ENCODE results near the gene GADL1.

The GADL1 gene

GRCh38 chr3:30753766-30754165 lies 140.7 kb downstream of the GADL1 start:
- ChIA-PET POLR2A (interaction anchor here (0.7 kb wide), 1 partner anchor 778 kb away, joined by 3 read pairs; no protein-coding TSS in a partner anchor), CTCF (interaction anchor here (0.7 kb wide), 1 partner anchor 1660 kb away, joined by 3 read pairs; no protein-coding TSS in a partner anchor)
- H3K4me3 ChIP-seq (ENCODE audit: low read depth, low read length) = no peak overlapping the region
- H3K27ac ChIP-seq (ENCODE audit: extremely low read depth, low read depth, low read length) = no peak overlapping the region
- no peaks in the 10 kb centered on the region for H3K36me3 ChIP-seq (ENCODE audit: control insufficient read depth in 2 of 2, insufficient read depth in 1 of 2, low read length in 2 of 2)
- no peaks in the 10 kb centered on the region for H3K9me3 ChIP-seq (ENCODE audit: control insufficient read depth, insufficient read depth, low read depth, low read length)
- no peaks in the 10 kb centered on the region for H3K4me1 ChIP-seq (ENCODE audit: control insufficient read depth, insufficient read depth, low read length)
- TF ChIP-seq ZBTB26 (tag by site-specific recombination; optimal IDR thresholded peaks at IDR 0.05) (no peak), ZNF580 (tag by site-specific recombination; IDR thresholded peaks at IDR 0.05) (no peak), ATF2 (tag by site-specific recombination; IDR thresholded peaks at IDR 0.05; ENCODE audit: low read depth) (0 out of 2 replicates have a peak, but pooled peaks have one; percentile 22), ZNF211 (tag by site-specific recombination; IDR thresholded peaks at IDR 0.05; ENCODE audit: low read depth) (no peak)

- ChIA-PET POLR2A (interaction anchor here (0.7 kb wide), 1 partner anchor 779 kb away, joined by 3 read pairs; no protein-coding TSS in a partner anchor), CTCF (interaction anchor here (0.7 to 2.6 kb wide), 2 partner anchors 711 to 1659 kb away, joined by 3 to 18 read pairs; no protein-coding TSS in a partner anchor)
- no peak overlapping the region for H3K4me3 ChIP-seq (ENCODE audit: low read depth, low read length)
- no peak overlapping the region for H3K27ac ChIP-seq (ENCODE audit: extremely low read depth, low read depth, low read length)
- no peaks in the 10 kb centered on the region for H3K9me3 ChIP-seq (ENCODE audit: control insufficient read depth, insufficient read depth, low read depth, low read length)
- H3K4me1 ChIP-seq (ENCODE audit: control insufficient read depth, insufficient read depth, low read length) = no peaks in the 10 kb centered on the region
- H3K36me3 ChIP-seq (ENCODE audit: control insufficient read depth in 2 of 2, insufficient read depth in 1 of 2, low read length in 2 of 2) = no peaks in the 10 kb centered on the region
- no peak for TF ChIP-seq ZNF416 (tag by site-specific recombination; IDR thresholded peaks at IDR 0.05)
- no peak for TF ChIP-seq HOXA7 (CRISPR knock-in tag; IDR thresholded peaks at IDR 0.05; ENCODE audit: borderline replicate concordance)
- no peak for TF ChIP-seq ZBTB17 (tag by site-specific recombination; IDR thresholded peaks at IDR 0.05)
- TF ChIP-seq ZNF114 (tag by site-specific recombination; IDR thresholded peaks at IDR 0.05) = no peak
- no peak for TF ChIP-seq ZNF658 (tag by site-specific recombination; IDR thresholded peaks at IDR 0.05)
- TF ChIP-seq ZNF362 (tag by site-specific recombination; IDR thresholded peaks at IDR 0.05) = no peak
- no peak for TF ChIP-seq OVOL3 (tag by site-specific recombination; IDR thresholded peaks at IDR 0.05)
- no peak for TF ChIP-seq ZFP3 (tag by site-specific recombination; IDR thresholded peaks at IDR 0.05; ENCODE audit: low read depth)
- no peak for TF ChIP-seq ZSCAN5A (tag by site-specific recombination; IDR thresholded peaks at IDR 0.05)
- TF ChIP-seq WT1 (tag by site-specific recombination; IDR thresholded peaks at IDR 0.05) = no peak
- TF ChIP-seq ZNF404 (tag by site-specific recombination; IDR thresholded peaks at IDR 0.05) = no peak
- no peak for TF ChIP-seq ZNF433 (tag by site-specific recombination; IDR thresholded peaks at IDR 0.05; ENCODE audit: low read depth)
These were observed 141.5 kb downstream of the GADL1 start for GRCh38 chr3:30752970-30753369.

- Histone ChIP-seq H3K4me1 (ENCODE audit: control insufficient read depth, insufficient read depth, low read length) (no peaks in the 10 kb centered on the region), H3K36me3 (ENCODE audit: control insufficient read depth in 2 of 2, insufficient read depth in 1 of 2, low read length in 2 of 2) (no peaks in the 10 kb centered on the region), H3K9me3 (ENCODE audit: control insufficient read depth, insufficient read depth, low read depth, low read length) (no peaks in the 10 kb centered on the region), H3K27ac (ENCODE audit: extremely low read depth, low read depth, low read length) (no peak overlapping the region), H3K4me3 (ENCODE audit: low read depth, low read length) (no peak overlapping the region)
- CTCF ChIA-PET = interaction anchor here (1.3 to 2.6 kb wide), 4 partner anchors 12 to 710 kb away, joined by 4 to 18 read pairs (median 4); no protein-coding TSS in a partner anchor
- POLR2A ChIA-PET = no interaction called here
- no peak for TF ChIP-seq ZNF169 (tag by site-specific recombination; IDR thresholded peaks at IDR 0.05)
- no peak for TF ChIP-seq ZNF350 (tag by site-specific recombination; IDR thresholded peaks at IDR 0.05)
- TF ChIP-seq ZNF514 (tag by site-specific recombination; IDR thresholded peaks at IDR 0.05) = no peak
- TF ChIP-seq ZFP41 (tag by site-specific recombination; IDR thresholded peaks at IDR 0.05; ENCODE audit: borderline replicate concordance) = no peak
- TF ChIP-seq KLF8 (tag by site-specific recombination; IDR thresholded peaks at IDR 0.05) = no peak
- TF ChIP-seq ZNF148 (tag by site-specific recombination; IDR thresholded peaks at IDR 0.05; ENCODE audit: borderline replicate concordance) = no peak
- no peak for TF ChIP-seq KLF7 (tag by site-specific recombination; IDR thresholded peaks at IDR 0.05; ENCODE audit: borderline replicate concordance)
- TF ChIP-seq ZNF626 (tag by site-specific recombination; IDR thresholded peaks at IDR 0.05) = no peak
- TF ChIP-seq ZNF549 (tag by site-specific recombination; IDR thresholded peaks at IDR 0.05) = no peak
These were observed 142.0 kb downstream of the GADL1 start for GRCh38 chr3:30752491-30752890.
